H1 (cell line): Measurements from ENCODE around the gene NOD2. TPM values are rescaled to one million over a fixed set of nuclear protein-coding genes. Genes with fewer than 3 reads are reported as not detected.

Experiments used
- CTCF ChIA-PET: fragments of 300-600 bp; sonication (Branson Sonifier 250); formaldehyde crosslinking; loops from one replicate; lab custom pipeline; 2021; ENCODE audit not compliant: partially characterized antibody; lab: Charles Lee
- POLR2A ChIA-PET: fragments of 300-600 bp; sonication (Branson Sonifier 250); formaldehyde crosslinking; loops from one replicate; lab custom pipeline; 2021; ENCODE audit warnings: inconsistent platforms; ENCODE audit not compliant: partially characterized antibody; lab: Charles Lee
- DNase-seq, 2 experiments: peaks; one replicate each; pipeline versions ENCODE4 v3.0.0 to v3.0.0-alpha.2; 2010 to 2022; ENCODE audit warnings: low spot score in 2 of 2, low read depth in 1 of 2, mixed read lengths in 1 of 2
- FAIRE-seq: peaks from 2 replicates; lab custom pipeline; 2011; peaks lifted over from hg19 to GRCh38; lab: Jason Lieb, UNC
- H2AFZ ChIP-seq: 2 replicates; pipeline ENCODE4 v1.8.1; 2012; ENCODE audit warnings: low read length, inconsistent platforms
- H2AK5ac ChIP-seq: 2 replicates; pipeline ENCODE4 v1.6.1; 2013; ENCODE audit warnings: low read depth, low read length
- H2BK120ac ChIP-seq: replicated peaks from 2 replicates; pipeline ENCODE3; 2013; ENCODE audit warnings: low read depth, low read length, inconsistent platforms
- H2BK12ac ChIP-seq: 2 replicates; pipeline ENCODE4 v1.6.1; 2013; ENCODE audit warnings: low read depth, low read length
- H2BK15ac ChIP-seq: 2 replicates; pipeline ENCODE4 v1.6.1; 2013; ENCODE audit warnings: low read length
- H2BK20ac ChIP-seq: 2 replicates; pipeline ENCODE4 v1.6.1; 2013; ENCODE audit warnings: low read length
- H2BK5ac ChIP-seq: 2 replicates; pipeline ENCODE4 v1.6.1; 2013; ENCODE audit warnings: low read depth, low read length
- H3K14ac ChIP-seq: 2 replicates; pipeline ENCODE4 v1.6.1; 2013; ENCODE audit warnings: inconsistent platforms; ENCODE audit not compliant: insufficient read length
- H3K18ac ChIP-seq: 2 replicates; pipeline ENCODE4 v1.6.1; 2013; ENCODE audit warnings: low read length; ENCODE audit errors: extremely low read depth
- H3K23ac ChIP-seq: 2 replicates; pipeline ENCODE4 v1.6.1; 2013; ENCODE audit warnings: inconsistent platforms; ENCODE audit not compliant: insufficient read length
- H3K23me2 ChIP-seq: 2 replicates; pipeline ENCODE4 v1.6.1; 2013; ENCODE audit warnings: low read depth, low read length
- H3K27ac ChIP-seq: 2 replicates; pipeline ENCODE4 v1.6.1; 2011; ENCODE audit warnings: low read depth, low read length, inconsistent platforms
- H3K27me3 ChIP-seq, 4 experiments: replicated peaks in 1 of 4; 1 replicate in 1 of 4; 2 replicates in 3 of 4; pipeline versions ENCODE4 v1.6.1 to v1.8.1; 2011 to 2013; ENCODE audit warnings: low read length in 3 of 4, mild to moderate bottlenecking in 3 of 4, inconsistent platforms in 2 of 4, mixed read lengths in 2 of 4, moderate library complexity in 1 of 4; ENCODE audit not compliant: control insufficient read depth in 3 of 4, insufficient read depth in 3 of 4; ENCODE audit errors: extremely low read depth in 1 of 4
- H3K36me3 ChIP-seq, 4 experiments: 2 replicates each; pipeline versions ENCODE4 v1.6.1 to v1.8.1; 2011 to 2013; ENCODE audit warnings: mild to moderate bottlenecking in 4 of 4, low read length in 3 of 4, moderate library complexity in 2 of 4, control low read depth in 1 of 4, inconsistent platforms in 1 of 4; ENCODE audit not compliant: insufficient read depth in 4 of 4, control insufficient read depth in 2 of 4
- H3K4ac ChIP-seq: replicated peaks from 2 replicates; pipeline ENCODE3; 2013; ENCODE audit warnings: low read length, low read depth, mixed read lengths, inconsistent platforms; ENCODE audit not compliant: insufficient read length
- H3K4me1 ChIP-seq, 4 experiments: replicated peaks in 1 of 4; 1 replicate in 1 of 4; 2 replicates in 3 of 4; pipeline versions ENCODE4 v1.6.1 to v1.8.1; 2011 to 2013; ENCODE audit warnings: low read length in 3 of 4, inconsistent platforms in 2 of 4, mixed read lengths in 1 of 4; ENCODE audit not compliant: insufficient read depth in 4 of 4, control insufficient read depth in 3 of 4
- H3K4me2 ChIP-seq, 2 experiments: 2 replicates each; pipeline versions ENCODE4 v1.6.1 to v1.8.1; 2011 to 2013; ENCODE audit warnings: low read depth in 2 of 2, low read length in 2 of 2, control low read depth in 1 of 2, inconsistent platforms in 1 of 2, mild to moderate bottlenecking in 1 of 2; ENCODE audit not compliant: insufficient read depth in 1 of 2
- H3K4me3 ChIP-seq, 4 experiments: fragments of 200-600, 300-600 bp in 1 of 4; sonication (generic), shearing (Covaris generic), sonication (Bioruptor Twin) in 1 of 4; 2 replicates each; pipeline versions ENCODE4 v1.5.1 to v1.8.1; 2011 to 2016; ENCODE audit warnings: low read length in 4 of 4, low read depth in 3 of 4, control low read depth in 2 of 4, inconsistent platforms in 2 of 4, mild to moderate bottlenecking in 2 of 4, mixed read lengths in 1 of 4, moderate library complexity in 1 of 4; ENCODE audit not compliant: insufficient read depth in 2 of 4; ENCODE audit errors: extremely low read depth in 1 of 4
- H3K56ac ChIP-seq: replicated peaks from 2 replicates; pipeline ENCODE3; 2013; ENCODE audit warnings: low read depth, mild to moderate bottlenecking, mixed read lengths, low read length, inconsistent platforms; ENCODE audit not compliant: insufficient read length
- H3K79me1 ChIP-seq: 2 replicates; pipeline ENCODE4 v1.6.1; 2013; ENCODE audit warnings: low read depth, low read length, control low read depth
- H3K79me2 ChIP-seq, 2 experiments: 2 replicates each; pipeline versions ENCODE4 v1.6.1 to v1.8.1; 2012 to 2013; ENCODE audit warnings: low read length in 2 of 2, mild to moderate bottlenecking in 2 of 2, inconsistent platforms in 1 of 2; ENCODE audit not compliant: insufficient read depth in 2 of 2, control insufficient read depth in 1 of 2
- H3K9ac ChIP-seq, 4 experiments: replicated peaks in 1 of 4; 1 replicate in 1 of 4; 2 replicates in 3 of 4; pipeline versions ENCODE4 v1.6.1 to v1.8.1; 2011 to 2013; ENCODE audit warnings: low read depth in 3 of 4, low read length in 3 of 4, control low read depth in 2 of 4, mild to moderate bottlenecking in 2 of 4, moderate library complexity in 2 of 4, inconsistent platforms in 1 of 4; ENCODE audit errors: extremely low read depth in 1 of 4
- H3K9me3 ChIP-seq, 2 experiments: 2 replicates each; pipeline versions ENCODE4 v1.6.1 to v1.8.1; 2012 to 2013; ENCODE audit warnings: mild to moderate bottlenecking in 2 of 2, moderate library complexity in 2 of 2, control low read depth in 1 of 2, inconsistent platforms in 1 of 2, low read depth in 1 of 2, low read length in 1 of 2, mixed read lengths in 1 of 2; ENCODE audit not compliant: insufficient read depth in 2 of 2
- H4K20me1 ChIP-seq, 2 experiments: replicated peaks in 1 of 2; 2 replicates each; pipeline versions ENCODE3 to v1.8.1; 2011 to 2013; ENCODE audit warnings: inconsistent platforms in 2 of 2, low read length in 2 of 2, mild to moderate bottlenecking in 1 of 2; ENCODE audit not compliant: insufficient read depth in 2 of 2, control insufficient read depth in 1 of 2
- H4K5ac ChIP-seq: 2 replicates; pipeline ENCODE4 v1.6.1; 2013; ENCODE audit warnings: low read length, low read depth, mixed read lengths, inconsistent platforms; ENCODE audit not compliant: insufficient read length
- H4K8ac ChIP-seq: 2 replicates; pipeline ENCODE4 v1.8.0; 2013; ENCODE audit warnings: mild to moderate bottlenecking, moderate library complexity, low read length, inconsistent platforms; ENCODE audit not compliant: insufficient read depth; ENCODE audit errors: extremely low read depth
- H4K91ac ChIP-seq: replicated peaks from 2 replicates; pipeline ENCODE3; 2013; ENCODE audit warnings: low read length, mixed read lengths, inconsistent platforms; ENCODE audit not compliant: insufficient read length
- BCL11A ChIP-seq, 2 experiments: IDR thresholded peaks; one replicate each; pipeline ENCODE4 v1.6.1; 2011; ENCODE audit warnings: low read depth in 2 of 2, low read length in 2 of 2, mild to moderate bottlenecking in 2 of 2
- CBX5 ChIP-seq: fragments of 300-800, 300-1000 bp; sonication (generic); IDR thresholded peaks from 2 replicates; pipeline ENCODE4 v1.7.1; 2016; ENCODE audit warnings: antibody characterized with exemption, low read length, low read depth
- CEBPB ChIP-seq: IDR thresholded peaks from 2 replicates; pipeline ENCODE4 v1.6.1; 2012; ENCODE audit warnings: low read depth, low read length
- CREB1 ChIP-seq: IDR thresholded peaks from 2 replicates; pipeline ENCODE4 v1.6.1; 2012; ENCODE audit warnings: inconsistent platforms
- HDAC6 ChIP-seq: IDR thresholded peaks from one replicate; pipeline ENCODE4 v1.7.1; 2012; ENCODE audit warnings: low read depth, mild to moderate bottlenecking, inconsistent platforms, low read length, moderate library complexity
- KDM1A ChIP-seq: fragments of 200-600, 300-600 bp; sonication (generic); IDR thresholded peaks from 2 replicates; pipeline ENCODE4 v1.7.1; 2016; ENCODE audit warnings: mild to moderate bottlenecking, low read length, borderline replicate concordance
- PHF8 ChIP-seq: fragments of 200-600 bp; sonication (generic); conservative IDR thresholded peaks from 2 replicates; pipeline ENCODE4 v1.7.1; 2012; ENCODE audit warnings: low read depth, mild to moderate bottlenecking, inconsistent platforms, low read length, moderate library complexity
- RXRA ChIP-seq: IDR thresholded peaks from 2 replicates; pipeline ENCODE4 v1.6.1; 2011; ENCODE audit warnings: low read depth, mild to moderate bottlenecking, low read length, moderate library complexity; ENCODE audit not compliant: insufficient read depth
- SIN3A ChIP-seq, 2 experiments: IDR thresholded peaks in 1 of 2; conservative IDR thresholded peaks in 1 of 2; 2 replicates each; pipeline ENCODE4 v1.6.1; 2011 to 2012; ENCODE audit warnings: low read length in 2 of 2, improper control_type of control experiment in 1 of 2, low read depth in 1 of 2, mild to moderate bottlenecking in 1 of 2
- SIRT6 ChIP-seq: IDR thresholded peaks from one replicate; pipeline ENCODE4 v1.7.1; 2012; ENCODE audit warnings: low read length, inconsistent platforms
- TEAD4 ChIP-seq: IDR thresholded peaks from 2 replicates; pipeline ENCODE4 v1.6.1; 2012; ENCODE audit warnings: low read depth, low read length, inconsistent platforms, mixed read lengths
- YY1 ChIP-seq: IDR thresholded peaks from 2 replicates; pipeline ENCODE4 v1.6.1; 2011; ENCODE audit warnings: low read depth, mild to moderate bottlenecking, low read length
- WGBS, 2 experiments: shearing (Covaris generic) in 1 of 2; methylation state at CpG; one replicate each; pipeline versions ENCODE4 v1.1.6 to v1.1.7; 2013 to 2015; ENCODE audit warnings: low lambda C conversion rate in 2 of 2, mixed read lengths in 2 of 2, inconsistent platforms in 1 of 2, low coverage in 1 of 2, missing lambda C conversion rate in 1 of 2; ENCODE audit not compliant: insufficient replicate concordance in 2 of 2, insufficient coverage in 1 of 2, insufficient read length in 1 of 2; ENCODE audit errors: extremely low coverage in 1 of 2, missing lambda C conversion rate in 1 of 2; 5-methylcytosine and 5-hydroxymethylcytosine counted together
- polyA plus RNA-seq, 7 experiments: library from polyadenylated mRNA; depleted of rRNA in 3 of 7; stranded (reverse) in 5 of 7; unstranded in 2 of 7; fragments of >200 nt in 5 of 7; fragments of 200-250 nt in 2 of 7; gene quantifications; 1 replicate in 5 of 7; 2 replicates in 1 of 7; 4 replicates in 1 of 7; pipeline versions ENCODE4 v1.2.1 to v1.2.3, GENCODE V29; 2011 to 2013; ENCODE audit warnings: missing spikeins in 2 of 7, mixed read lengths in 2 of 7
- total RNA-seq: library from RNA; stranded (reverse); fragmentation: NEBNext Ultra II Directional; extraction: Animal tissue kit (Norgen Biotek cat#: 25700); gene quantifications from 2 replicates; pipeline ENCODE4 v1.2.1, GENCODE V29; 2021
- TF ChIP-seq, protein P1 (sequence below): IDR thresholded peaks from 2 replicates; pipeline ENCODE4 v1.6.1; 2012; ENCODE audit warnings: inconsistent platforms
- TF ChIP-seq, protein P2 (sequence below): IDR thresholded peaks from 2 replicates; pipeline ENCODE4 v1.6.1; 2011; ENCODE audit warnings: low read depth, mild to moderate bottlenecking, low read length; ENCODE audit not compliant: insufficient read depth

NOD2 gene
- total and polyA plus RNA-seq, 2 of the 8 experiments (the other 6 are each of a cell fraction or from before 2014, with no cell fraction given), result 0.37 to 0.42 TPM

DNA sequence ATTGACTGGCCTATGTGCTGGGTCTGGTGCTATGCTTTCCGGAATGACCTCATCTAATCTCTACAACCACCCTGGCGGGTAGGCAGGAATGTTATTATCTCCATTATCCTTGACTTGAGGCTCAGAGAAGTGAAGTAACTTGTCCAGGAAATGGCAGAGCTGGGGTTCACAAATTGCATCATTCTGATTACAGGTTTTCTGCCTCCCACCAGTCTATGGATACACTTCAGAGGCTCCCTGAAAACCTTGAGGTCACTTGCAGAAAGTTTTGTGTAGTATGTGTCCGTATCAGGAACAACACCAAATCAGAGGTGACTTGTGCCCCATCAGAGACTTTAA is 19.1 kb downstream of the NOD2 start:
- Histone ChIP-seq H2BK15ac (no peak overlapping the region), H3K23me2 (peaks cover 2% of the 10 kb centered on the region; the same call in 1 of the 2 replicates), H3K36me3 (no peaks in the 10 kb centered on the region), H3K79me2 (no peaks in the 10 kb centered on the region), H3K4me2 (no peak overlapping the region), H2AK5ac (no peak overlapping the region), H3K4me1 (peaks cover 0 to 3% (median 0%) of the 10 kb centered on the region in 4 experiments; a peak in 1 of 7 replicates), H2BK5ac (no peak overlapping the region), H3K23ac (no peak overlapping the region), H2BK120ac (no peak overlapping the region), H3K27ac (no peak overlapping the region), H3K9ac (no peak overlapping the region), H2BK12ac (no peak overlapping the region), H3K9me3 (no peaks in the 10 kb centered on the region), H3K56ac (no peak overlapping the region), H4K91ac (no peak overlapping the region), H4K5ac (no peak overlapping the region), H2BK20ac (no peak overlapping the region), H3K4me3 (no peak overlapping the region), H3K14ac (no peak overlapping the region), H2AFZ (no peak overlapping the region), H3K79me1 (no peaks in the 10 kb centered on the region), H4K8ac (no peak overlapping the region), H3K18ac (no peak overlapping the region), H3K27me3 (no peaks in the 10 kb centered on the region), H3K4ac (no peak overlapping the region), H4K20me1 (no peaks in the 10 kb centered on the region)
- CTCF ChIA-PET, result interaction anchor here (1.0 to 2.5 kb wide), 3 partner anchors 8 to 93 kb away, joined by 3 to 9 read pairs (median 4); no protein-coding TSS in a partner anchor
- 59% methylated on average over 3 of the region's 3 CpGs; no CpG with 5 or more reads in 1 of the 2 experiments for WGBS, 2 experiments
- DNase-seq, result no peak
- POLR2A ChIA-PET, result no interaction called here
- no peak for FAIRE-seq
- no peak for TF ChIP-seq YY1
- no peak for TF ChIP-seq CBX5
- no peak for TF ChIP-seq CREB1
- TF ChIP-seq, protein P1, sequence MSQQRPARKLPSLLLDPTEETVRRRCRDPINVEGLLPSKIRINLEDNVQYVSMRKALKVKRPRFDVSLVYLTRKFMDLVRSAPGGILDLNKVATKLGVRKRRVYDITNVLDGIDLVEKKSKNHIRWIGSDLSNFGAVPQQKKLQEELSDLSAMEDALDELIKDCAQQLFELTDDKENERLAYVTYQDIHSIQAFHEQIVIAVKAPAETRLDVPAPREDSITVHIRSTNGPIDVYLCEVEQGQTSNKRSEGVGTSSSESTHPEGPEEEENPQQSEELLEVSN, result no peak
- no peak for TF ChIP-seq PHF8
- no peak for TF ChIP-seq HDAC6
- TF ChIP-seq SIN3A (conservative IDR thresholded peaks at IDR 0.05 in 1 of 2, IDR thresholded peaks at IDR 0.05 in 1 of 2; ENCODE audit: low read depth in 1 of 2, low read length in 2 of 2), result no peak
- TF ChIP-seq CEBPB, result no peak
- TF ChIP-seq TEAD4, result no peak
- no peak for TF ChIP-seq KDM1A
- no peak for TF ChIP-seq BCL11A (IDR thresholded peaks at IDR 0.05; ENCODE audit: low read depth in 2 of 2, low read length in 2 of 2)
- no peak for TF ChIP-seq RXRA
- no peak for TF ChIP-seq SIRT6
- TF ChIP-seq, protein P2, sequence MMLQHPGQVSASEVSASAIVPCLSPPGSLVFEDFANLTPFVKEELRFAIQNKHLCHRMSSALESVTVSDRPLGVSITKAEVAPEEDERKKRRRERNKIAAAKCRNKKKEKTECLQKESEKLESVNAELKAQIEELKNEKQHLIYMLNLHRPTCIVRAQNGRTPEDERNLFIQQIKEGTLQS, result no peak
